22Rv1 (cell line): ENCODE measurements around the gene GPC5.

Experiments
- CTCF ChIP-seq: fragments of 450-650 bp; IDR thresholded peaks from 2 replicates; pipeline ENCODE4 v1.5.1; 2017; ENCODE audit warnings: mild to moderate bottlenecking
- ZFX ChIP-seq: fragments of 450-650 bp; IDR thresholded peaks from 2 replicates; pipeline ENCODE4 v1.6.1; 2017; ENCODE audit warnings: antibody characterized with exemption, borderline replicate concordance

- no peak for TF ChIP-seq CTCF
- TF ChIP-seq ZFX = no peak
Observed at GRCh38 chr13:91825516-91825915, 427.1 kb downstream of the GPC5 start.
